IgD-negative memory B cell (primary cell): ENCODE measurements around the gene SNRPN. TPM values are rescaled to one million over a fixed set of nuclear protein-coding genes. Genes with fewer than 3 reads are reported as not detected.
"Not testable (repeated sequence)": the region's sequence is repeated elsewhere in the genome, so short reads cannot be mapped to it uniquely, and the experiment has no call there.

Experiments used
- H3K27ac Mint-ChIP-seq, 3 donors: one replicate each; pipeline ENCODE4 v1.8.0; 2020 to 2022; ENCODE audit warnings: mild to moderate bottlenecking in 3 of 3, mixed read lengths in 3 of 3, moderate library complexity in 1 of 3
- H3K27me3 Mint-ChIP-seq: one replicate; pipeline ENCODE4 v1.8.0; 2021; ENCODE audit warnings: mixed read lengths
- H3K36me3 Mint-ChIP-seq: one replicate; pipeline ENCODE4 v1.8.0; 2020; ENCODE audit warnings: mild to moderate bottlenecking, mixed read lengths
- H3K4me1 Mint-ChIP-seq, 3 donors: one replicate each; pipeline ENCODE4 v1.8.0; 2020 to 2022; ENCODE audit warnings: mixed read lengths in 3 of 3, mild to moderate bottlenecking in 1 of 3
- H3K4me3 Mint-ChIP-seq, 4 donors: one replicate each; pipeline ENCODE4 v1.8.0; 2020 to 2022; ENCODE audit warnings: mild to moderate bottlenecking in 4 of 4, mixed read lengths in 4 of 4, moderate library complexity in 3 of 4
- H3K9me3 Mint-ChIP-seq, 3 donors: one replicate each; pipeline ENCODE4 v1.8.0; 2020 to 2021; ENCODE audit warnings: mixed read lengths in 3 of 3, mild to moderate bottlenecking in 1 of 3
- polyA plus RNA-seq: library from polyadenylated mRNA; unstranded; fragments of 300-500 nt; fragmentation: Illumina TruSeq; gene quantifications from one replicate; pipeline ENCODE4 v1.2.3, GENCODE V29; 2021

The SNRPN gene
- 271 TPM for polyA plus RNA-seq

GRCh38 chr15:24954783-24955530 lies at the start of gene SNRPN, which contains the start of gene SNURF:
Gene SNRPN, plus strand, starts transcription at chr15:24954987. Its CDS starts 19,467 bp downstream, at chr15:24974454.
Gene SNURF, plus strand, starts transcription at chr15:24954987. Its CDS starts 62 bp downstream, at chr15:24955049.
- H3K27ac Mint-ChIP-seq, result peak within 1 kb of the TSS; percentile 93 to 98 (median 95)
- H3K4me3 Mint-ChIP-seq, result peak within 1 kb of the TSS; percentile 97 to 98 (median 98)
- H3K4me1 Mint-ChIP-seq, result peaks cover 10 to 13% (median 11%) of the 10 kb centered on the region in 3 donors
- peaks cover 0 to 2% (median 0%) of the 10 kb centered on the region in 3 donors for H3K9me3 Mint-ChIP-seq
- H3K36me3 Mint-ChIP-seq, result peaks cover 3% of the 10 kb centered on the region
- H3K27me3 Mint-ChIP-seq, result no peaks in the 10 kb centered on the region

- H3K4me3 Mint-ChIP-seq, result no peak overlapping the region
- no peak overlapping the region for H3K27ac Mint-ChIP-seq
- H3K9me3 Mint-ChIP-seq, result peaks cover 3 to 24% (median 8%) of the 10 kb centered on the region in 3 donors
- no peaks in the 10 kb centered on the region for H3K27me3 Mint-ChIP-seq
- H3K36me3 Mint-ChIP-seq, result no peaks in the 10 kb centered on the region
- H3K4me1 Mint-ChIP-seq, result no peaks in the 10 kb centered on the region
Measured at GRCh38 chr15:24916305-24917009, 38.3 kb upstream of the SNRPN start.

GRCh38 chr15:24917431-24917830 lies 37.4 kb upstream of the SNRPN start:
- H3K36me3 Mint-ChIP-seq, result peaks cover 1% of the 10 kb centered on the region
- no peak overlapping the region for H3K4me3 Mint-ChIP-seq
- H3K4me1 Mint-ChIP-seq, result peaks cover 0 to under 1% (median 0%) of the 10 kb centered on the region in 3 donors
- H3K9me3 Mint-ChIP-seq, result peaks cover 3 to 20% (median 4%) of the 10 kb centered on the region in 3 donors
- no peaks in the 10 kb centered on the region for H3K27me3 Mint-ChIP-seq
- H3K27ac Mint-ChIP-seq, result no peak overlapping the region

- no peak overlapping the region for H3K4me3 Mint-ChIP-seq
- H3K9me3 Mint-ChIP-seq, result peaks cover 2 to 11% (median 4%) of the 10 kb centered on the region in 3 donors
- H3K36me3 Mint-ChIP-seq, result peaks cover 2% of the 10 kb centered on the region
- no peak overlapping the region for H3K27ac Mint-ChIP-seq
- H3K27me3 Mint-ChIP-seq, result no peaks in the 10 kb centered on the region
- H3K4me1 Mint-ChIP-seq, result peaks cover 0 to 2% (median 0%) of the 10 kb centered on the region in 3 donors
Measured at GRCh38 chr15:24919446-24919845, 35.3 kb upstream of the SNRPN start.

- not testable (repeated sequence) for H3K27ac Mint-ChIP-seq, H3K27me3 Mint-ChIP-seq, H3K4me1 Mint-ChIP-seq, H3K36me3 Mint-ChIP-seq, H3K9me3 Mint-ChIP-seq, H3K4me3 Mint-ChIP-seq
Measured at GRCh38 chr15:24922781-24923180, 32.0 kb upstream of the SNRPN start.

- Mint-ChIP-seq H3K4me3 (no peak overlapping the region), H3K27me3 (no peaks in the 10 kb centered on the region), H3K27ac (no peak overlapping the region), H3K4me1 (peaks cover 0 to 2% (median 0%) of the 10 kb centered on the region in 3 donors), H3K36me3 (peaks cover 2% of the 10 kb centered on the region), H3K9me3 (peaks cover 5 to 12% (median 6%) of the 10 kb centered on the region in 3 donors)
Measured at GRCh38 chr15:24924153-24924552, 30.6 kb upstream of the SNRPN start.

GRCh38 chr15:24924621-24925020 lies 30.2 kb upstream of the SNRPN start:
- Mint-ChIP-seq H3K4me1 (peaks cover 0 to 2% (median 0%) of the 10 kb centered on the region in 3 donors), H3K4me3 (no peak overlapping the region), H3K27me3 (no peaks in the 10 kb centered on the region), H3K9me3 (peaks cover 6 to 11% (median 6%) of the 10 kb centered on the region in 3 donors), H3K36me3 (peaks cover 2% of the 10 kb centered on the region), H3K27ac (no peak overlapping the region)

GRCh38 chr15:24931874-24932732 lies 22.7 kb upstream of the SNRPN start:
- H3K4me3 Mint-ChIP-seq, H3K27me3 Mint-ChIP-seq, H3K27ac Mint-ChIP-seq, H3K36me3 Mint-ChIP-seq, H3K4me1 Mint-ChIP-seq: not testable (repeated sequence)
- peaks cover 4 to 15% (median 10%) of the 10 kb centered on the region in 3 donors for H3K9me3 Mint-ChIP-seq

GRCh38 chr15:24933716-24934115 lies 21.1 kb upstream of the SNRPN start:
- peaks cover 0 to 13% (median 7%) of the 10 kb centered on the region in 3 donors for H3K9me3 Mint-ChIP-seq
- H3K4me1 Mint-ChIP-seq, result peaks cover 0 to 1% (median 0%) of the 10 kb centered on the region in 3 donors
- H3K36me3 Mint-ChIP-seq, result no peaks in the 10 kb centered on the region

GRCh38 chr15:24938224-24938623 lies 16.6 kb upstream of the SNRPN start:
- H3K9me3 Mint-ChIP-seq, H3K36me3 Mint-ChIP-seq, H3K4me1 Mint-ChIP-seq: not testable (repeated sequence)

More at GRCh38 chr15:24933716-24934115, 21.1 kb upstream of the SNRPN start:
- no peaks in the 10 kb centered on the region for H3K27me3 Mint-ChIP-seq
- no peak overlapping the region for H3K27ac Mint-ChIP-seq
- no peak overlapping the region for H3K4me3 Mint-ChIP-seq

GRCh38 chr15:24940236-24940635 lies 14.6 kb upstream of the SNRPN start:
- Mint-ChIP-seq H3K27me3 (no peaks in the 10 kb centered on the region), H3K9me3 (peaks cover 2 to 11% (median 7%) of the 10 kb centered on the region in 3 donors), H3K4me3 (no peak overlapping the region), H3K27ac (no peak overlapping the region), H3K4me1 (no peaks in the 10 kb centered on the region), H3K36me3 (no peaks in the 10 kb centered on the region)

More at GRCh38 chr15:24938224-24938623, 16.6 kb upstream of the SNRPN start:
- H3K27me3 Mint-ChIP-seq, H3K4me3 Mint-ChIP-seq, H3K27ac Mint-ChIP-seq: not testable (repeated sequence)

GRCh38 chr15:24943361-24943760 lies 11.4 kb upstream of the SNRPN start:
- Mint-ChIP-seq H3K36me3 (no peaks in the 10 kb centered on the region), H3K9me3 (peaks cover 0 to 8% (median 2%) of the 10 kb centered on the region in 3 donors), H3K4me3 (no peak overlapping the region), H3K4me1 (no peaks in the 10 kb centered on the region), H3K27me3 (no peaks in the 10 kb centered on the region), H3K27ac (no peak overlapping the region)

GRCh38 chr15:24944954-24945353 lies 9.8 kb upstream of the SNRPN start:
- H3K4me1 Mint-ChIP-seq, result no peaks in the 10 kb centered on the region
- H3K27me3 Mint-ChIP-seq, result no peaks in the 10 kb centered on the region
- no peaks in the 10 kb centered on the region for H3K36me3 Mint-ChIP-seq
- no peak overlapping the region for H3K27ac Mint-ChIP-seq
- H3K9me3 Mint-ChIP-seq, result peaks cover 0 to 8% (median 0%) of the 10 kb centered on the region in 3 donors
- H3K4me3 Mint-ChIP-seq, result no peak overlapping the region

- no peaks in the 10 kb centered on the region for H3K4me1 Mint-ChIP-seq
- no peak overlapping the region for H3K27ac Mint-ChIP-seq
- H3K27me3 Mint-ChIP-seq, result no peaks in the 10 kb centered on the region
- H3K4me3 Mint-ChIP-seq, result no peak overlapping the region
- no peaks in the 10 kb centered on the region for H3K36me3 Mint-ChIP-seq
- peaks cover 0 to 3% (median 0%) of the 10 kb centered on the region in 3 donors for H3K9me3 Mint-ChIP-seq
Measured at GRCh38 chr15:24945711-24946110, 9.1 kb upstream of the SNRPN start.
